Ishikawa (cell line): ENCODE results near the gene TAS2R43.

ENCODE experiments used
- CEBPB ChIP-seq: IDR thresholded peaks from 2 replicates; pipeline ENCODE4 v1.6.1; 2012
- EGR1 ChIP-seq: IDR thresholded peaks from 2 replicates; pipeline ENCODE4 v1.6.1; 2012
- EP300 ChIP-seq: IDR thresholded peaks from 2 replicates; pipeline ENCODE4 v1.6.1; 2012; ENCODE audit warnings: borderline replicate concordance
- MAX ChIP-seq: IDR thresholded peaks from 2 replicates; pipeline ENCODE4 v1.6.1; 2012
- TAF1 ChIP-seq: IDR thresholded peaks from 2 replicates; pipeline ENCODE4 v1.6.1; 2012; ENCODE audit warnings: low read depth, mild to moderate bottlenecking
- TCF12 ChIP-seq: IDR thresholded peaks from 2 replicates; pipeline ENCODE4 v1.6.1; 2012; ENCODE audit warnings: low read depth
- TEAD4 ChIP-seq: IDR thresholded peaks from 2 replicates; pipeline ENCODE4 v1.6.1; 2012
- USF1 ChIP-seq: IDR thresholded peaks from 2 replicates; pipeline ENCODE4 v1.6.1; 2012
- YY1 ChIP-seq: IDR thresholded peaks from 2 replicates; pipeline ENCODE4 v1.6.1; 2012; ENCODE audit warnings: low read depth
- TF ChIP-seq, protein P1 (sequence below): IDR thresholded peaks from 2 replicates; pipeline ENCODE4 v1.6.1; 2012; ENCODE audit warnings: low read depth, mild to moderate bottlenecking

DNA sequence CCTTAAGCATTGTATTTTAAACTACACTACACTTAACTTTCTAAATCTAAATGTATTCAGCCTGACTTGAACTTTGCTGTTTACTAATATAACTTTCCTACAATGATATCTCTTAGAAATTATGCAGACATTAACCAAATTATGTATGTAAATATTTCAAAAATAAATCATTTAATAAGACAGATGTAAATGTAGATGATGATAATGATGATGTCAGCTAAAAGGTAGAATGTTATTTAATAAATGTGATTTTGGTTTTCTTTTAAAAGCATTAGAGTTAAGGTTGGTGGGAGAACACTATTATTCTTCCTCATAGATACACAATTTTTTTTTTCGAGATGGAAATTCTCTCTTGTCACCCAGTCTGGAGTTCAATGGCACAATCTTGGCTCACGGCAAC is 10.1 kb downstream of the TAS2R43 start:
- TF ChIP-seq, protein P1, sequence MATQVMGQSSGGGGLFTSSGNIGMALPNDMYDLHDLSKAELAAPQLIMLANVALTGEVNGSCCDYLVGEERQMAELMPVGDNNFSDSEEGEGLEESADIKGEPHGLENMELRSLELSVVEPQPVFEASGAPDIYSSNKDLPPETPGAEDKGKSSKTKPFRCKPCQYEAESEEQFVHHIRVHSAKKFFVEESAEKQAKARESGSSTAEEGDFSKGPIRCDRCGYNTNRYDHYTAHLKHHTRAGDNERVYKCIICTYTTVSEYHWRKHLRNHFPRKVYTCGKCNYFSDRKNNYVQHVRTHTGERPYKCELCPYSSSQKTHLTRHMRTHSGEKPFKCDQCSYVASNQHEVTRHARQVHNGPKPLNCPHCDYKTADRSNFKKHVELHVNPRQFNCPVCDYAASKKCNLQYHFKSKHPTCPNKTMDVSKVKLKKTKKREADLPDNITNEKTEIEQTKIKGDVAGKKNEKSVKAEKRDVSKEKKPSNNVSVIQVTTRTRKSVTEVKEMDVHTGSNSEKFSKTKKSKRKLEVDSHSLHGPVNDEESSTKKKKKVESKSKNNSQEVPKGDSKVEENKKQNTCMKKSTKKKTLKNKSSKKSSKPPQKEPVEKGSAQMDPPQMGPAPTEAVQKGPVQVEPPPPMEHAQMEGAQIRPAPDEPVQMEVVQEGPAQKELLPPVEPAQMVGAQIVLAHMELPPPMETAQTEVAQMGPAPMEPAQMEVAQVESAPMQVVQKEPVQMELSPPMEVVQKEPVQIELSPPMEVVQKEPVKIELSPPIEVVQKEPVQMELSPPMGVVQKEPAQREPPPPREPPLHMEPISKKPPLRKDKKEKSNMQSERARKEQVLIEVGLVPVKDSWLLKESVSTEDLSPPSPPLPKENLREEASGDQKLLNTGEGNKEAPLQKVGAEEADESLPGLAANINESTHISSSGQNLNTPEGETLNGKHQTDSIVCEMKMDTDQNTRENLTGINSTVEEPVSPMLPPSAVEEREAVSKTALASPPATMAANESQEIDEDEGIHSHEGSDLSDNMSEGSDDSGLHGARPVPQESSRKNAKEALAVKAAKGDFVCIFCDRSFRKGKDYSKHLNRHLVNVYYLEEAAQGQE, result no peak
- no peak for TF ChIP-seq MAX
- TF ChIP-seq TAF1, result no peak
- TF ChIP-seq CEBPB, result no peak
- no peak for TF ChIP-seq EP300
- no peak for TF ChIP-seq TCF12
- no peak for TF ChIP-seq TEAD4
- no peak for TF ChIP-seq EGR1
- TF ChIP-seq USF1, result no peak
- TF ChIP-seq YY1, result no peak
